Heart left ventricle (tissue), 16 donors: ENCODE data around the gene ABRAXAS1. TPM values are rescaled to one million over a fixed set of nuclear protein-coding genes. Genes with fewer than 3 reads are reported as not detected.

Experiments
- ATAC-seq, 4 donors: fragments of 200-7000 bp; cut with Tn5 transposase; one replicate each; pipeline ENCODE4 v1.9.1; 2020 to 2022; ENCODE audit warnings: moderate library complexity in 4 of 4, mild to moderate bottlenecking in 3 of 4, moderate number of reproducible peaks in 1 of 4
- DNase-seq, 5 donors: peaks; one replicate each; pipeline ENCODE4 v3.0.0-alpha.2; 2020
- H3K27ac ChIP-seq, 12 donors: fragments of 200-600 bp; sonication (generic) in 4 of 12; one replicate each; pipeline versions ENCODE4 v1.5.0 to v1.8.0; 2016 to 2022; ENCODE audit warnings: mild to moderate bottlenecking in 2 of 12
- H3K27me3 ChIP-seq, 9 donors: fragments of 200-600 bp; sonication (generic) in 2 of 9; one replicate each; pipeline versions ENCODE4 v1.5.1 to v1.8.0; 2016 to 2022; ENCODE audit warnings: mild to moderate bottlenecking in 3 of 9
- H3K36me3 ChIP-seq, 9 donors: fragments of 200-600 bp; sonication (generic) in 2 of 9; one replicate each; pipeline versions ENCODE4 v1.5.0 to v1.8.0; 2018 to 2022; ENCODE audit warnings: mild to moderate bottlenecking in 2 of 9
- H3K4me1 ChIP-seq, 12 donors: fragments of 200-600 bp; sonication (generic) in 4 of 12; one replicate each; pipeline versions ENCODE4 v1.5.0 to v1.8.0; 2016 to 2022; ENCODE audit warnings: mild to moderate bottlenecking in 3 of 12
- H3K4me3 ChIP-seq, 12 donors: fragments of 200-600 bp; sonication (generic) in 4 of 12; one replicate each; pipeline versions ENCODE4 v1.5.0 to v1.8.0; 2017 to 2022; ENCODE audit warnings: mild to moderate bottlenecking in 9 of 12, moderate library complexity in 4 of 12
- H3K9me3 ChIP-seq, 12 donors: fragments of 200-600 bp; sonication (generic) in 4 of 12; one replicate each; pipeline versions ENCODE4 v1.5.0 to v1.8.0; 2016 to 2022; ENCODE audit warnings: mild to moderate bottlenecking in 1 of 12
- CTCF ChIP-seq, 12 donors: fragments of 200-600 bp; sonication (generic) in 4 of 12; IDR thresholded peaks; one replicate each; pipeline versions ENCODE4 v1.5.0 to v1.8.0; 2018 to 2022; ENCODE audit warnings: antibody characterized with exemption in 12 of 12, mild to moderate bottlenecking in 5 of 12
- POLR2A ChIP-seq, 2 donors: fragments of 450-650 bp; IDR thresholded peaks; one replicate each; pipeline ENCODE4 v1.6.1; 2017; ENCODE audit warnings: antibody characterized with exemption in 2 of 2, mild to moderate bottlenecking in 2 of 2, moderate library complexity in 2 of 2
- WGBS, 4 donors: extraction: QIAGEN DNeasy Blood & Tissue Kit in 2 of 4; methylation state at CpG; one replicate each; pipeline versions ENCODE4 v1.1.5 to v1.1.7; 2013 to 2018; 5-methylcytosine and 5-hydroxymethylcytosine counted together
- intact Hi-C, 10 donors: fragments of 100-400 bp; cut with DNase I; formaldehyde crosslinking; loops; one replicate each; pipeline versions ENCODE4 v1.11.1 to v1.14.2; 2022
- polyA plus RNA-seq, 2 donors: library from polyadenylated mRNA; stranded (reverse); fragments of 200-250 nt; gene quantifications; one replicate each; pipeline ENCODE4 v1.2.3, GENCODE V29; 2013
- total RNA-seq, 9 donors: library from RNA; depleted of rRNA in 2 of 9; stranded (reverse); fragments of >200 nt in 2 of 9; fragmentation: NEBNext Ultra II Directional in 3 of 9; extraction: Animal tissue kit (Norgen Biotek cat#: 25700) in 3 of 9; gene quantifications; one replicate each; pipeline versions ENCODE4 v1.1.0 to v1.2.4, GENCODE V29; 2016 to 2023
- donor health status: ischemic (EF 13 %, LVEDD 7.1; RV severe dilation, severe dysfunction).
- donor health status: healthy with polysubstance abuse.
- donor health status: DM: no; HTN: yes; CAD: no.
- donor health status: DM: no; HTN: no; CAD: no.
- donor health status: ischemic (EF 25% LVEDD 6.9; RV normal size, moderate dysfunction).
- donor health status: ischemic (EF 25% LVEDD 5.7; RV mildly dilated, moderate dysfunction).
- donor health status: healthy.
- donor health status: DM: yes; HTN: yes; CAD: no.
- donor health status: ischemic (EF 35%, LVEDD 5.7; RV mildly dilated, moderate dysfunction).
- donor health status: nonischemic (EF 11% LVEDD 7.7; RV severe dilation, severe dysfunction).
- donor health status: DM: yes; HTN: yes; CAD: no.
- donor health status: PGD.
- donor health status: ischemic (EF 29% LVEDD 5.4; RV normal size, mild dysfunction).
- donor health status: nonischemic (EF 23%, LVEDD 6.1; RV moderate dilation, normal function).

ABRAXAS1 gene
- total and polyA plus RNA-seq, 11 donors: 2.0 to 10.2 (median 7.3) TPM

- 46 to 64% (median 60%) methylated on average over 2 of the region's 2 CpGs for WGBS, 4 donors
- TF ChIP-seq POLR2A (IDR thresholded peaks at IDR 0.05) (no peak), CTCF (IDR thresholded peaks at IDR 0.05) (no peak)
- ATAC-seq: no peak
Observed at GRCh38 chr4:83449009-83449408, 35.9 kb downstream of the ABRAXAS1 start.

GRCh38 chr4:83440899-83441298 is 44.0 kb downstream of the ABRAXAS1 start:
- Histone ChIP-seq H3K4me3 (no peak overlapping the region), H3K36me3 (peaks cover 0 to 100% (median 88%) of the 10 kb centered on the region in 9 donors), H3K9me3 (no peaks in the 10 kb centered on the region), H3K27ac (no peak overlapping the region), H3K4me1 (no peaks in the 10 kb centered on the region), H3K27me3 (no peaks in the 10 kb centered on the region)
- 77 to 78% (median 78%) methylated on average over 3 of the region's 3 CpGs for WGBS, 4 donors
- TF ChIP-seq POLR2A (IDR thresholded peaks at IDR 0.05) (no peak), CTCF (IDR thresholded peaks at IDR 0.05) (no peak)
- DNase-seq (no peak), ATAC-seq (no peak)
- intact Hi-C loops: no loop called here

More at GRCh38 chr4:83449009-83449408, 35.9 kb downstream of the ABRAXAS1 start:
- peaks cover 0 to 5% (median 3%) of the 10 kb centered on the region in 12 donors for H3K4me1 ChIP-seq
- H3K27ac ChIP-seq: no peak overlapping the region
- H3K4me3 ChIP-seq: no peak overlapping the region
- no peak for DNase-seq
- no peaks in the 10 kb centered on the region for H3K9me3 ChIP-seq
- no peaks in the 10 kb centered on the region for H3K27me3 ChIP-seq
- peaks cover 0 to 59% (median 47%) of the 10 kb centered on the region in 9 donors for H3K36me3 ChIP-seq
- intact Hi-C loops: no loop called here

- Histone ChIP-seq H3K27ac (no peak overlapping the region), H3K4me3 (no peak overlapping the region), H3K27me3 (no peaks in the 10 kb centered on the region), H3K9me3 (no peaks in the 10 kb centered on the region), H3K4me1 (no peaks in the 10 kb centered on the region), H3K36me3 (peaks cover 0 to 98% (median 82%) of the 10 kb centered on the region in 9 donors)
- intact Hi-C loops: no loop called here
- 93 to 98% (median 96%) methylated on average over 1 of the region's 1 CpG for WGBS, 4 donors
- no peak for ATAC-seq
- TF ChIP-seq POLR2A (IDR thresholded peaks at IDR 0.05) (no peak), CTCF (IDR thresholded peaks at IDR 0.05) (no peak)
- no peak for DNase-seq
Observed at GRCh38 chr4:83440148-83440814, 44.6 kb downstream of the ABRAXAS1 start.

GRCh38 chr4:83438719-83439118 is 46.2 kb downstream of the ABRAXAS1 start:
- Histone ChIP-seq H3K9me3 (no peaks in the 10 kb centered on the region), H3K27ac (no peak overlapping the region), H3K36me3 (peaks cover 0 to 96% (median 71%) of the 10 kb centered on the region in 9 donors), H3K4me3 (no peak overlapping the region), H3K4me1 (no peaks in the 10 kb centered on the region), H3K27me3 (no peaks in the 10 kb centered on the region)
- ATAC-seq: no peak
- intact Hi-C loops: no loop called here
- TF ChIP-seq CTCF (IDR thresholded peaks at IDR 0.05): no peak
- TF ChIP-seq POLR2A (IDR thresholded peaks at IDR 0.05): no peak
- DNase-seq: no peak
